GM19023 (cell line): ENCODE data around the gene TIMM13.

Experiments used
- ATAC-seq: cut with Tn5 transposase; IDR thresholded peaks from one replicate; pipeline ENCODE4 v1.9.1; 2021; ENCODE audit warnings: mild to moderate bottlenecking, moderate library complexity; ENCODE audit not compliant: unreplicated experiment

Gene TIMM13

GRCh38 chr19:2455851-2456570, 28.6 kb upstream of the TIMM13 start:
- peak; percentile 28 for ATAC-seq

- ATAC-seq: no peak
Observed at GRCh38 chr19:2454962-2455850, 27.8 kb upstream of the TIMM13 start.

- ATAC-seq: no peak
Observed at GRCh38 chr19:2454199-2454961, 27.0 kb upstream of the TIMM13 start.

GRCh38 chr19:2453431-2454025, 26.1 kb upstream of the TIMM13 start:
- no peak for ATAC-seq

GRCh38 chr19:2451741-2452140, 24.4 kb upstream of the TIMM13 start:
- no peak for ATAC-seq

- no peak for ATAC-seq
Observed at GRCh38 chr19:2451138-2451537, 23.8 kb upstream of the TIMM13 start.

GRCh38 chr19:2449019-2449418, 21.6 kb upstream of the TIMM13 start:
- no peak for ATAC-seq

- no peak for ATAC-seq
Observed at GRCh38 chr19:2446381-2446780, 19.0 kb upstream of the TIMM13 start.

GRCh38 chr19:2444251-2445002, 17.0 kb upstream of the TIMM13 start:
- ATAC-seq: no peak

GRCh38 chr19:2443785-2444182, 16.4 kb upstream of the TIMM13 start:
- ATAC-seq: no peak

GRCh38 chr19:2443116-2443784, 15.9 kb upstream of the TIMM13 start:
- ATAC-seq: no peak

GRCh38 chr19:2441096-2441752, 13.8 kb upstream of the TIMM13 start:
- no peak for ATAC-seq

- ATAC-seq: no peak
Observed at GRCh38 chr19:2440515-2440914, 13.1 kb upstream of the TIMM13 start.

- no peak for ATAC-seq
Observed at GRCh38 chr19:2438178-2438577, 10.8 kb upstream of the TIMM13 start.

GRCh38 chr19:2436926-2437325, 9.5 kb upstream of the TIMM13 start:
- no peak for ATAC-seq

GRCh38 chr19:2436384-2436783, 9.0 kb upstream of the TIMM13 start:
- no peak for ATAC-seq

GRCh38 chr19:2434721-2435265, 7.4 kb upstream of the TIMM13 start:
- ATAC-seq: no peak

GRCh38 chr19:2434267-2434666, 6.9 kb upstream of the TIMM13 start:
- no peak for ATAC-seq

- no peak for ATAC-seq
Observed at GRCh38 chr19:2433854-2434253, 6.5 kb upstream of the TIMM13 start.
